Skin of body (tissue), 2 donors: ENCODE data around the gene ZNF664. TPM values are rescaled to one million over a fixed set of nuclear protein-coding genes. Genes with fewer than 3 reads are reported as not detected.

Experiments used
- DNase-seq: peaks from one replicate; lab custom pipeline; 2025; lab: John Stamatoyannopoulos, UW
- total RNA-seq: library from RNA; depleted of rRNA; stranded (reverse); fragments of >200 nt; gene quantifications from one replicate; pipeline ENCODE4 v1.2.3, GENCODE V29; 2014

The ZNF664 gene
- total RNA-seq, 1 donor from 2014 or later = 47.9 TPM

- DNase-seq = no peak
These were observed 35.0 kb downstream of the ZNF664 start for GRCh38 chr12:124007826-124008570.

- DNase-seq = no peak
These were observed 35.6 kb downstream of the ZNF664 start for GRCh38 chr12:124008595-124008994.

- DNase-seq = no peak
These were observed 36.8 kb downstream of the ZNF664 start for GRCh38 chr12:124009781-124010180.

- no peak for DNase-seq
These were observed 37.7 kb downstream of the ZNF664 start for GRCh38 chr12:124010687-124011086.

GRCh38 chr12:124011435-124012115, 38.6 kb downstream of the ZNF664 start:
- no peak for DNase-seq

- no peak for DNase-seq
These were observed 40.1 kb downstream of the ZNF664 start for GRCh38 chr12:124013073-124013472.

- no peak for DNase-seq
These were observed 42.8 kb downstream of the ZNF664 start for GRCh38 chr12:124015494-124016461.

- no peak for DNase-seq
These were observed 44.0 kb downstream of the ZNF664 start for GRCh38 chr12:124017064-124017463.

- DNase-seq = no peak
These were observed 45.5 kb downstream of the ZNF664 start for GRCh38 chr12:124018539-124018938.

GRCh38 chr12:124019115-124019514, 46.1 kb downstream of the ZNF664 start:
- DNase-seq = no peak

GRCh38 chr12:124020514-124020949, 47.5 kb downstream of the ZNF664 start:
- peak; percentile 92 for DNase-seq

- DNase-seq = no peak
These were observed 48.0 kb downstream of the ZNF664 start for GRCh38 chr12:124021007-124021406.

GRCh38 chr12:124022161-124022560, 49.1 kb downstream of the ZNF664 start:
- no peak for DNase-seq

- no peak for DNase-seq
These were observed 51.3 kb downstream of the ZNF664 start for GRCh38 chr12:124024263-124024678.

GRCh38 chr12:124024776-124025175, 51.8 kb downstream of the ZNF664 start:
- DNase-seq = no peak

- no peak for DNase-seq
These were observed 52.6 kb downstream of the ZNF664 start for GRCh38 chr12:124025661-124026060.

- DNase-seq = no peak
These were observed 54.0 kb downstream of the ZNF664 start for GRCh38 chr12:124026755-124027745.

GRCh38 chr12:124027753-124028554, 54.9 kb downstream of the ZNF664 start:
- DNase-seq = no peak

GRCh38 chr12:124028555-124028925, 55.5 kb downstream of the ZNF664 start:
- no peak for DNase-seq

GRCh38 chr12:124030008-124030407, 57.0 kb downstream of the ZNF664 start:
- DNase-seq = no peak
